Astrocyte of the cerebellum (primary cell): ENCODE data around the gene MICA.

Experiments used
- DNase-seq: peaks from one replicate; pipeline ENCODE4 v3.0.0-alpha.2; 2011; ENCODE audit warnings: low read depth
- H3K4me3 ChIP-seq: 2 replicates; pipeline ENCODE4 v1.5.1; 2011; ENCODE audit warnings: mild to moderate bottlenecking, low read depth, low read length, moderate library complexity
- in situ Hi-C: cut with HindIII; loops from 2 replicates; pipeline ENCODE4 v1.10.0; 2017; ENCODE audit warnings: low sequenced_read_pairs
- TF ChIP-seq, protein P1 (sequence below): IDR thresholded peaks from 2 replicates; pipeline ENCODE4 v1.5.1; 2012; ENCODE audit warnings: low read length, low read depth, moderate library complexity, mild to moderate bottlenecking; ENCODE audit errors: missing control alignments

Gene MICA

DNA sequence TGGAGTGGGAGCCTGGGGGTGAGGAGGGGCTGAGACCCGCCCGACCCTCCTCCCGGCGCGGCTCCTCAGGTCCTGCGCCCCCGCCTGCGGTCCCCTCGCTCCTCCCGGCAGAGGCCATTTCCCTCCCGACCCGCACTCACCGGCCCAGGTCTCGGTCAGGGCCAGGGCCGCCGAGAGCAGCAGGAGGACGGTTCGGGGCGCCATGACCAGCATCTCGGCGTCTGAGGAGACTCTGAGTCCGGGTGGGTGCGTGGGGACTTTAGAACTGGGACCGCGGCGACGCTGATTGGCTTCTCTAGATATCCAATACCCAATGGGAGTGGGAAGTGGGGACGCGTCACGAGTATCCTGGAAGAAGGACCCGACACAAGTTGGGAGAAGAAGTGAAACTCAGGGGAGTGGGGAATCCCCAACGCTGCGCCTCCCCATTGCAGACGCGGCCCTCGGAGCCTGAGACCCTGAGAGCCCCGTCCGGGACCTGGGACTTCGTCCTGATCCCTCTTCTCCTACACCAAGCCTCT, 46.4 kb upstream of the MICA start, which contains the start of gene HLA-B:
TSS of gene HLA-B (minus strand) at position 234 of the 521 bp plus-strand sequence. CDS start at position 213, 21 bp downstream.
- H3K4me3 ChIP-seq: peak within 1 kb of the TSS; percentile 52
- in situ Hi-C loops: no loop called here

GRCh38 chr6:31357886-31358285, 45.5 kb upstream of the MICA start:
- no peak overlapping the region for H3K4me3 ChIP-seq
- in situ Hi-C loops: no loop called here
- DNase-seq: no peak
- TF ChIP-seq, protein P1, sequence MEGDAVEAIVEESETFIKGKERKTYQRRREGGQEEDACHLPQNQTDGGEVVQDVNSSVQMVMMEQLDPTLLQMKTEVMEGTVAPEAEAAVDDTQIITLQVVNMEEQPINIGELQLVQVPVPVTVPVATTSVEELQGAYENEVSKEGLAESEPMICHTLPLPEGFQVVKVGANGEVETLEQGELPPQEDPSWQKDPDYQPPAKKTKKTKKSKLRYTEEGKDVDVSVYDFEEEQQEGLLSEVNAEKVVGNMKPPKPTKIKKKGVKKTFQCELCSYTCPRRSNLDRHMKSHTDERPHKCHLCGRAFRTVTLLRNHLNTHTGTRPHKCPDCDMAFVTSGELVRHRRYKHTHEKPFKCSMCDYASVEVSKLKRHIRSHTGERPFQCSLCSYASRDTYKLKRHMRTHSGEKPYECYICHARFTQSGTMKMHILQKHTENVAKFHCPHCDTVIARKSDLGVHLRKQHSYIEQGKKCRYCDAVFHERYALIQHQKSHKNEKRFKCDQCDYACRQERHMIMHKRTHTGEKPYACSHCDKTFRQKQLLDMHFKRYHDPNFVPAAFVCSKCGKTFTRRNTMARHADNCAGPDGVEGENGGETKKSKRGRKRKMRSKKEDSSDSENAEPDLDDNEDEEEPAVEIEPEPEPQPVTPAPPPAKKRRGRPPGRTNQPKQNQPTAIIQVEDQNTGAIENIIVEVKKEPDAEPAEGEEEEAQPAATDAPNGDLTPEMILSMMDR: no peak

More for the DNA sequence above, 46.4 kb upstream of the MICA start, which contains the start of gene HLA-B:
- DNase-seq: peak; percentile 45
- TF ChIP-seq, protein P1: no peak

- in situ Hi-C loops: no loop called here
- H3K4me3 ChIP-seq: no peak overlapping the region
- no peak for DNase-seq
- TF ChIP-seq, protein P1: no peak
Observed at GRCh38 chr6:31358302-31358701, 45.1 kb upstream of the MICA start.

GRCh38 chr6:31359581-31359980, 43.8 kb upstream of the MICA start:
- DNase-seq: no peak
- TF ChIP-seq, protein P1: no peak
- in situ Hi-C loops: no loop called here
- no peak overlapping the region for H3K4me3 ChIP-seq

- DNase-seq: no peak
- in situ Hi-C loops: no loop called here
- H3K4me3 ChIP-seq: no peak overlapping the region
- TF ChIP-seq, protein P1: no peak
Observed at GRCh38 chr6:31362751-31363150, 40.6 kb upstream of the MICA start.

- in situ Hi-C loops: no loop called here
- DNase-seq: no peak
- no peak overlapping the region for H3K4me3 ChIP-seq
Observed at GRCh38 chr6:31363811-31364210, 39.6 kb upstream of the MICA start.

More at GRCh38 chr6:31363811-31364210, 39.6 kb upstream of the MICA start:
- TF ChIP-seq, protein P1: no peak
